SU-DHL-6 (cell line): ENCODE data around the gene SETD2.

Source experiments
- EZH2phosphoT487 ChIP-seq: fragments of 200-600 bp; sonication (generic), shearing (Covaris generic); conservative IDR thresholded peaks from 2 replicates; pipeline ENCODE4 v1.6.1; 2018; ENCODE audit warnings: mild to moderate bottlenecking, antibody characterized with exemption, low read length, moderate library complexity, mixed read lengths
- TF ChIP-seq, protein P1 (sequence below): fragments of 200-600 bp; sonication (generic); IDR thresholded peaks from one replicate; pipeline ENCODE4 v1.5.1; 2017; ENCODE audit warnings: antibody characterized with exemption, mild to moderate bottlenecking, low read length, moderate library complexity; ENCODE audit not compliant: insufficient read depth, poor library complexity, severe bottlenecking

GRCh38 chr3:46997453-46998091 lies 166.3 kb downstream of the SETD2 start:
- TF ChIP-seq, protein P1, sequence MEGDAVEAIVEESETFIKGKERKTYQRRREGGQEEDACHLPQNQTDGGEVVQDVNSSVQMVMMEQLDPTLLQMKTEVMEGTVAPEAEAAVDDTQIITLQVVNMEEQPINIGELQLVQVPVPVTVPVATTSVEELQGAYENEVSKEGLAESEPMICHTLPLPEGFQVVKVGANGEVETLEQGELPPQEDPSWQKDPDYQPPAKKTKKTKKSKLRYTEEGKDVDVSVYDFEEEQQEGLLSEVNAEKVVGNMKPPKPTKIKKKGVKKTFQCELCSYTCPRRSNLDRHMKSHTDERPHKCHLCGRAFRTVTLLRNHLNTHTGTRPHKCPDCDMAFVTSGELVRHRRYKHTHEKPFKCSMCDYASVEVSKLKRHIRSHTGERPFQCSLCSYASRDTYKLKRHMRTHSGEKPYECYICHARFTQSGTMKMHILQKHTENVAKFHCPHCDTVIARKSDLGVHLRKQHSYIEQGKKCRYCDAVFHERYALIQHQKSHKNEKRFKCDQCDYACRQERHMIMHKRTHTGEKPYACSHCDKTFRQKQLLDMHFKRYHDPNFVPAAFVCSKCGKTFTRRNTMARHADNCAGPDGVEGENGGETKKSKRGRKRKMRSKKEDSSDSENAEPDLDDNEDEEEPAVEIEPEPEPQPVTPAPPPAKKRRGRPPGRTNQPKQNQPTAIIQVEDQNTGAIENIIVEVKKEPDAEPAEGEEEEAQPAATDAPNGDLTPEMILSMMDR, result no peak
- TF ChIP-seq EZH2phosphoT487, result no peak
